ENCODE measurements around the gene RMRP.
A peak's percentile ranks its signal among the peaks of the same experiment; 100 is the strongest.

The RMRP gene

GRCh38 chr9:35700942-35701341 is 43.1 kb upstream of the RMRP start:
- TF ChIP-seq CTCF (IDR thresholded peaks at IDR 0.05; ENCODE audit: borderline replicate concordance, insufficient read depth, low read depth, low read length), result no peak
- H3K4me3 ChIP-seq (ENCODE audit: low read depth, low read length), result no peak overlapping the region

- no peak for TF ChIP-seq CTCF (IDR thresholded peaks at IDR 0.05; ENCODE audit: borderline replicate concordance, insufficient read depth, low read depth, low read length)
- no peak overlapping the region for H3K4me3 ChIP-seq (ENCODE audit: low read depth, low read length)
Observed at GRCh38 chr9:35700031-35700430, 42.2 kb upstream of the RMRP start.

- TF ChIP-seq CTCF (IDR thresholded peaks at IDR 0.05; ENCODE audit: borderline replicate concordance, insufficient read depth, low read depth, low read length), result no peak
- no peak overlapping the region for H3K4me3 ChIP-seq (ENCODE audit: low read depth, low read length)
Observed at GRCh38 chr9:35698231-35698630, 40.4 kb upstream of the RMRP start.

GRCh38 chr9:35697486-35697885 is 39.7 kb upstream of the RMRP start:
- TF ChIP-seq CTCF (IDR thresholded peaks at IDR 0.05; ENCODE audit: borderline replicate concordance, insufficient read depth, low read depth, low read length), result no peak
- H3K4me3 ChIP-seq (ENCODE audit: low read depth, low read length), result no peak overlapping the region

GRCh38 chr9:35696520-35697215 is 38.8 kb upstream of the RMRP start:
- peak; percentile 96 for TF ChIP-seq CTCF (IDR thresholded peaks at IDR 0.05; ENCODE audit: borderline replicate concordance, insufficient read depth, low read depth, low read length)

GRCh38 chr9:35695943-35696401 is 38.2 kb upstream of the RMRP start:
- H3K4me3 ChIP-seq (ENCODE audit: low read depth, low read length), result no peak overlapping the region
- no peak for TF ChIP-seq CTCF (IDR thresholded peaks at IDR 0.05; ENCODE audit: borderline replicate concordance, insufficient read depth, low read depth, low read length)

More at GRCh38 chr9:35696520-35697215, 38.8 kb upstream of the RMRP start:
- no peak overlapping the region for H3K4me3 ChIP-seq (ENCODE audit: low read depth, low read length)

GRCh38 chr9:35691757-35692301 is 34.0 kb upstream of the RMRP start:
- H3K4me3 ChIP-seq (ENCODE audit: low read depth, low read length), result no peak overlapping the region
- TF ChIP-seq CTCF (IDR thresholded peaks at IDR 0.05; ENCODE audit: borderline replicate concordance, insufficient read depth, low read depth, low read length), result no peak
